GM19468 (cell line): Measurements from ENCODE around the gene TIMP3.
"Not testable (repeated sequence)": the region's sequence is repeated elsewhere in the genome, so short reads cannot be mapped to it uniquely, and the experiment has no call there.

Experiments
- ATAC-seq: cut with Tn5 transposase; IDR thresholded peaks from one replicate; pipeline ENCODE4 v1.9.1; 2021; ENCODE audit warnings: mild to moderate bottlenecking, moderate library complexity, moderate number of reproducible peaks; ENCODE audit not compliant: unreplicated experiment; ENCODE audit errors: extremely low read depth

TIMP3 gene

DNA sequence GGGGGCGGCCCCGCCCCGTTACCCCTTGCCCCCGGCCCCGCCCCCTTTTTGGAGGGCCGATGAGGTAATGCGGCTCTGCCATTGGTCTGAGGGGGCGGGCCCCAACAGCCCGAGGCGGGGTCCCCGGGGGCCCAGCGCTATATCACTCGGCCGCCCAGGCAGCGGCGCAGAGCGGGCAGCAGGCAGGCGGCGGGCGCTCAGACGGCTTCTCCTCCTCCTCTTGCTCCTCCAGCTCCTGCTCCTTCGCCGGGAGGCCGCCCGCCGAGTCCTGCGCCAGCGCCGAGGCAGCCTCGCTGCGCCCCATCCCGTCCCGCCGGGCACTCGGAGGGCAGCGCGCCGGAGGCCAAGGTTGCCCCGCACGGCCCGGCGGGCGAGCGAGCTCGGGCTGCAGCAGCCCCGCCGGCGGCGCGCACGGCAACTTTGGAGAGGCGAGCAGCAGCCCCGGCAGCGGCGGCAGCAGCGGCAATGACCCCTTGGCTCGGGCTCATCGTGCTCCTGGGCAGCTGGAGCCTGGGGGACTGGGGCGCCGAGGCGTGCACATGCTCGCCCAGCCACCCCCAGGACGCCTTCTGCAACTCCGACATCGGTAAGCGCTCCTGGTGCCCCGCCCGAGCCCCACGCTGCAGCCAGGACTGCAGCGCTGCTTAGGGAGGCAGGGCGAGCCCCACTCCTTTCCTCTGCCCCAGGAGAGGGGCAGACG is at the start of gene TIMP3:
Gene TIMP3 (plus strand): TSS at position 169 of the 700 bp plus-strand sequence. CDS start 297 bp downstream, at position 466.
- ATAC-seq = no peak

DNA sequence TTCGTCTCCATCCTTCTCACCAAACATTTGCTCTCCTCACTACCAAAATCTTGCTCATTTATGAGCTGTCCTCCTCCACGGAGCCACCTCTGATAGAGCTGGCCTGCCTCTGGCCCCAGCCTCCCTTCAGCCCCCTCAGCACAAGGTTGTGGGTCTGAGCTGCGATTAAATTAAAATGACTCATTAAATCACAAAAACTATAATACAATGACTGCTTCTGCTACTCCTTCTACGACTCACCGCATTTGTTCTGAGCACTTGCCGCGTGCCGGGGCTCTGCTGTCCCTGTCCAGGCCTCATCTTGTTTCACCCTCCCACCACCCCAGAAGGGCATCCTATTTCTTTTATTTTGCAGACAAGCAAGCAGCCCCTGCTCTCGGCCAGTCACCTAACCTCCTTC is 49.2 kb upstream of the TIMP3 start:
- no peak for ATAC-seq

DNA sequence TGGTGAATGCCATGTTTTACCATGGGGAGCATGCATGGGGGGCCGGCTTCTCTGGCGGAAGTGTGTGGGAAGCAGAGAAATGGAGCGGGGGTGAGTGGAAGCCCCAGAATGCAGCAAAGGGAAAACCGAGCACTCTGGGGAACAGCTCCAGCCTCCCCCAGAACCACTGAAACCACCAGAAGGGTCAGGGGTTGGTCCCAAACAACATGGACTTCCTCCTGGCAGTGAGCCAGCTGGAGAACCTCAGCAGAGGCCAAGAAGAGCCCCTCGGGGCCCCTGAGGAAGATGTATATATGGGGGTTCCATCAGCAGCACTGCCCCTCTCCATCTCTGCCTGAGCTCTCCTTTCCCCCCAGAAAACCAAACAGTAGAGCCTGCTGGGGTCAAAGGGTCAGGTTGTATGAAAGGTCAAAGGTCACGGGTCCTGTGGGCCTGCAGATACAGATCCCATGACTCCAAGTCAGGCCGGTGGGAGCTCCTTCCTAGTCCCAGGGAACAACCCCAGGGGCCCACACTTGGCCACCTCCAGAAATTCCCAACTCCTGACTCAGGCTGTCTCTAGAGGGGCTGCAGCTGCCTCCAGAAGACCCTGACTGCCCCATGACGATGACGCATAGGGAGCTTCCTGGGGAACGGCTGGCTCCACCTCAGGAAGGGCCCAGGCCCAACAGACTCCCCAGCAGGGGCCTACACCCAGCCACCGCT is 48.5 kb upstream of the TIMP3 start:
- ATAC-seq = no peak

DNA sequence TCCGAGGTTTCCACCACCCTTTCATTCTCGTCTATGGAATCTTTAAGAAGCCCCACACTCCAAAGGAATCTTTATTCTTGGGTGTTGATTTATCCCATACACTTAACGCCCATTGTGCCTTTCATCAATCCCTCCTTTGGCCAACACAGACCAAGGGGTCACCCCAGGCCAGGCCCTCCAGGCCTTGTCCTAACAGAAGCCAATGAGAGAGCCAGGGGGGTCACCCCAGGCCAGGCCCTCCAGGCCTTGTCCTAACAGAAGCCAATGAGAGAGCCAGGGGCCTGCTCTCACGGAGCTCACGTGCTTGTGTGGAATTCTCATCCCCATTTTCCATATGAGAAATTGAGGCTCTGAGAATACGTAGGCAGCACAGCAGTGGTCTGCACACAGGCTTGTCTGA is 47.9 kb upstream of the TIMP3 start:
- no peak for ATAC-seq

- no peak for ATAC-seq
Observed at GRCh38 chr22:32754413-32755041, 47.0 kb upstream of the TIMP3 start.

- not testable (repeated sequence) for ATAC-seq
Observed at GRCh38 chr22:32757086-32757762, 44.3 kb upstream of the TIMP3 start.

DNA sequence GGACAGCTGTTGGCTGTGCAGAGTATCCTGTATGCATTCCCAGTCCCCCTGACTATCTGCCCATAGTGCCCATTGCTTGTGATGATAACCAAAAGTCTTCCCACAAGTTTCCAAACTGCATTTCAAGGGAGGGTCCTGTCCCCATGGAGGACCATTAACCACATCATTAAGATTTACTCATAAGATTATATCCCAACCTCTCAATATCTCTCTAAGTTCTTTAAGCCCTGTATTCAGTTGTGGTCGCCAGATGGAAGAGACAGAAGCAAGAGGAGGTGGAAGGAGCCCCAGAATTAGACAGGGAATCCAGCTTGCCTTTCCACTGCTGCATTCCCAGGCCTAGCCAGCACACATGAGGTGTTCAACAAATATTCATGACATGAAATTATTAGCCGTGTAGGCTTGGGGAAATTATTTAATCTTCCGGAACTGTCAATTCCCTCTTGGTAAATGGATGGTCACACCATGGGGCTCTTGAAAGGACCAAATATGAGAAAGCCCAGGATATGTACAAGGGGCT is 42.6 kb upstream of the TIMP3 start:
- ATAC-seq = no peak

- ATAC-seq = no peak
Observed at GRCh38 chr22:32760396-32760795, 41.1 kb upstream of the TIMP3 start.

- no peak for ATAC-seq
Observed at GRCh38 chr22:32760815-32761214, 40.7 kb upstream of the TIMP3 start.

GRCh38 chr22:32761251-32761903 is 40.1 kb upstream of the TIMP3 start:
- no peak for ATAC-seq

GRCh38 chr22:32764330-32765131 is 37.0 kb upstream of the TIMP3 start:
- ATAC-seq = no peak

GRCh38 chr22:32765132-32765618 is 36.3 kb upstream of the TIMP3 start:
- ATAC-seq = no peak

GRCh38 chr22:32771756-32772155 is 29.7 kb upstream of the TIMP3 start:
- ATAC-seq = no peak

DNA sequence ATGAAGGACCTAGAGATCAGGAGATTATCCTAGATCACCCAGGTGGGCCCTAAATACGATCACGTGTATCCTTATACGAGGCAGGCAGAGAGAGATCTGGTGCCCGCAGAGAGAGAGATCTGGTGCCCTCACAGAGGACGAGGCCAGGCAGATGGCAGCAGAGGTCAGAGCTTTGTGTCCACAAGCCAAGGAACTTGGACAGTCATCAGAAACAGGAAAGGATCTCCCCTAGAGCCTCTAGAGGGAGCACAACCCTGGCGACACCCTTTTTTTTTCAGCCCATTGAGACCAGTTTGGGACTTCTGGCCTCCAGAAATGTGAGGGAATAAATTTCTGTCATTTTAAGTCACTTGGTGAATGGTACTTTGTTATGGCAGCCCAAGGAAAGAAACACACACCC is 25.5 kb upstream of the TIMP3 start:
- no peak for ATAC-seq

DNA sequence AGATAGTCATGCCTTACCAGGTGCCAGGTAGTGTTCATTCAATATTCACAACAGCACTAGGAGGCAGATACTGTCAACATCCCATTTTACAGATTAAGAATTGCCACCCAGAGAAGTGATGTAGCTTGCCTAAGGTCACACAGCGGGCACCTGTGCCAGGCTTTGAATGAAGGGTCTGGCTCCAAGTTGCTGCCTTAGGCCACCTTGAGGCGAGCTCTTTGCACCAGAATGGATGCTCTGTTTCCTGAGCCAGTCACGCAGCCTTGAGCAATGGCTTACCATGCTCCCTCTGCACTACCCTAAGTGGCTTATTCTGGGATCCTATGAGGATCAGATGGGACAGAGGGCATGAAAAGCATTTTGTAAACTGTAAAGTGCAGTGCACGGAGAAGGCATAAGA is 25.1 kb upstream of the TIMP3 start:
- no peak for ATAC-seq

DNA sequence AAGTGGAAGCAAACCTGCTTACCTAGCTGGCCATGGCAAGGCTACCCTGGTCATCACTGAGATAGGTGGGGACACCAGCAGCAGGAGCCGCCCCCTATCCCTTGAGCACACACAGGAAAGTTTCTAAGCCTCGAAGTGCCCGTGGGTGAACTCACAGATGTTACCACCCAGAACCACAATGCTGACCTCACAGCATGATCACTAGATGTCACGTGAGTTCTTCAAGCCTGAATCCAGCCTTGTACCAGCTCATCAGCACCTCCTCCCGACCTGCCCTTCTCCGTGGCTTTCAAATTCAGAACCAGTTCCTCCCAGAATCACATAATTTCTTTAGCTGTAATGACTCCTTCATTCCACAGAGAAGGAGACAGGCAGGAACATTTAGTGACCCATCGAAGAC is 24.7 kb upstream of the TIMP3 start:
- ATAC-seq = no peak

- no peak for ATAC-seq
Observed at GRCh38 chr22:32777987-32778386, 23.5 kb upstream of the TIMP3 start.

- no peak for ATAC-seq
Observed at GRCh38 chr22:32780726-32781310, 20.7 kb upstream of the TIMP3 start.

- ATAC-seq = no peak
Observed at GRCh38 chr22:32781695-32782094, 19.8 kb upstream of the TIMP3 start.
